K562 treated with DMSO at 1 percent for 48 hours (cell line): ENCODE data around the gene LARP1. TPM values are rescaled to one million over a fixed set of nuclear protein-coding genes. Genes with fewer than 3 reads are reported as not detected.

Source experiments
- total RNA-seq: library from RNA; unstranded; fragments of 300-600 nt; gene quantifications from 2 replicates; pipeline ENCODE4 v1.2.3, GENCODE V29; 2022; ENCODE audit warnings: low replicate concordance; ENCODE audit errors: extremely low read depth

Gene LARP1
- total RNA-seq, result 136 TPM in 1 of 2 replicates, not detected in the other

DNA sequence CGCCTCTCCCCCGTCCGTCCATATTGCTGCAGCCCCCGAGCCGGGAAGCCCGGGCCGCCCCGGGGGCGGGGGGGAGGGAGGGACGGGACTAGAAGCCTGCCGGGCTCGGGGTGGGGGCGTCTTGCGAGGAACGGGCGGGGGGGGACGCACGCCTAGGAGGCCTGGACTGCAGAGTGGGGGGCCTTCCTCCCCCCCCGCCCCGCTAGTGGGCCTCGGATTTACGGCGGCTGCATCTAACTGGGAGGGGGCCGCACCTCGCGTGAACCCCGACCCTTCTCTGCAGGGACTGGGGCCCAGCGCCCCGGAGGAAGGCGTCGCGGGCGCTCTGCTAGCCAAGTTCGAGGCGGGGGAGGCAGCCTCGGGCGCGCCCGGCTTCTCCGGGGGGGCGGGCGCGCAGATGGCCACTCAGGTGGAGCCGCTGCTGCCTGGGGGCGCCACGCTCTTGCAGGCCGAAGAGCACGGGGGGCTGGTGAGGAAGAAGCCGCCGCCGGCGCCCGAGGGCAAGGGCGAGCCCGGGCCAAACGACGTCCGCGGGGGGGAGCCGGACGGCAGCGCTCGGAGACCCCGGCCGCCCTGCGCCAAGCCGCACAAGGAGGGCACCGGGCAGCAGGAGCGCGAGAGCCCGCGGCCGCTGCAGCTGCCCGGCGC lies at the start of gene LARP1:
LARP1 (plus strand) TSS at position 17 of the 648 bp plus-strand sequence; CDS start at position 398, 381 bp downstream.

DNA sequence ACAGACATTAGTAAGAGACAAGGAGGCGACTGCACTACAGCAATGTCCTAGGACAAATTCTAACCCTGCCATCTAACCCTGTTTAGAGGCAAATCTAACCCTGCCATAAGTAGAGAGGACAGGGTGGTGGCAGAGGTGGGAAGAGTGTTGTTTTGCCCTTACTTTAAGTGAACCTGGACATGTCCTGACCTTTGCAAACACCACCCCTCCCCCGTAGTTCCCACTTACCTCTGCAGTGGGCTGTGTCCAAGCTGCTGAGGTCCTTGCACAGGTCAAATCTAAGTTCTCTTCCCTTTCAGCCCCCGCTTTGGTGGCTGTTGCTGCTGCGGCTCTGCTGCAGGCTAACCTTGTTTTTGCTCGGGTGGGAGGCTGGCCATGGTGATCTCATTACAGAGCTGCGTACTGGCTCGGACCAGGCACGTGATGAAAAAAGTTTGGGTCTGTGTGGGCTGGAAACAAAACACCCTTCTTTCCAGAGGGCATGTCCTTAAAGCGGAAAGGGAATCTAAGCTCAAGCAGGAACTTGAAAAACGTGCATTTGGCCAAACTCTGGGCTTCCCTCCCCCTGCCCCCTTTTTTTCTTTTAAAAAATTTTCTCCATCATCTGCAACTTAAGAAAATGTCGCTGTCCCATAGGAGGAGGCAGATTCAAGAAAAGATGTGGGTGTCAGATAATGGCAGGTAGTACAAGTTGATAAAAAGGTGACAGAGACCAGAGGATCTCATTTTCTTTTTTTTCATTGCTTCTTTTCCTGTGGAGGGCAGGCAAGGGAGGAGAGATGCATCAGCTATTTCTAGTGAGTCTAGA lies 95.3 kb downstream of the LARP1 start, which contains the start of gene FAXDC2:
FAXDC2 (minus strand) TSS at position 349 of the 808 bp plus-strand sequence. CDS start 12,425 bp downstream, outside the sequence.

DNA sequence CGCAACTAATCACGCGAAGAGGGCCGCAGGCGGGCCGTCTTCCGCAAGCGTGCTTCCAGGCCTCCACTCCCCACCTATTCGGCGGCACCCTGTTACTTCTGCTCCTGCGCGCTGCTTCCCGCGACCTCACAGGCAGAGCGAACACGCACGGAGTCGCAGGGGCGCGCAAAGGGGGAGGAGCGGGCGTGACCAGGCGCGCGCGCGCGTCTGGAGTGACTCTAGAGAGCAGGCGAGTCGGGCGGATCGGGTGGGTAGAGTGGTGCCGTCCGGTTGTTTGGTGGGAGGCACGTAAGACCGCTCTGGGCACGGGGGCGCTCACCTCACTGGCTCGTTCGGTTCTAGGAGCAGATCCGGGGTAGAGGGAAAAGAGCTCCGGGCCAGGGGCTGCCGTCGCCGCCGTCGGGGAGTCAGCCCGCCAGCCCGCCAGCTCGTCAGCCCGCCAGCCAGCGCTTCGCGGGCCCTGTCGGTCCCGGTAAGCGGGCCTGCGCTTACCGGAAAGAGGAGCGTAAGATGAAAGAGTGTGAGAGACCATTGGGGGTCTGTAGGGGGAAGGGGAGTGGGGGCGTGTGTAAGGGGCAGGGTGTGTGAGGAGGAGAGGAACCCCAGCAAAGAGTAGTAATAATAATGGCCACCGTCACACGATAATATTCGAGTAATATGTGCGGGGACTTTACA lies 103.3 kb downstream of the LARP1 start, which contains the start of gene CNOT8:
CNOT8 (plus strand) TSS at position 331 of the 675 bp plus-strand sequence. CDS start 4,652 bp downstream, outside the sequence.

Other genes with a start within 250 kb of the LARP1 start
- gene FAXDC2, start 95.2 kb downstream of the LARP1 start, total RNA-seq, result not detected in 2 replicates
- not detected in 2 replicates for gene CNOT8, start 103.2 kb downstream of the LARP1 start, total RNA-seq
- not detected in 2 replicates for gene GEMIN5, start 182.8 kb downstream of the LARP1 start, total RNA-seq
- gene MRPL22, start 185.7 kb downstream of the LARP1 start, total RNA-seq, result not detected in 2 replicates